ENCODE data around the gene HBG2.
A peak's percentile ranks its signal among the peaks of the same experiment; 100 is the strongest.
"Not testable (repeated sequence)": the region's sequence is repeated elsewhere in the genome, so short reads cannot be mapped to it uniquely, and the experiment has no call there.

The HBG2 gene

DNA sequence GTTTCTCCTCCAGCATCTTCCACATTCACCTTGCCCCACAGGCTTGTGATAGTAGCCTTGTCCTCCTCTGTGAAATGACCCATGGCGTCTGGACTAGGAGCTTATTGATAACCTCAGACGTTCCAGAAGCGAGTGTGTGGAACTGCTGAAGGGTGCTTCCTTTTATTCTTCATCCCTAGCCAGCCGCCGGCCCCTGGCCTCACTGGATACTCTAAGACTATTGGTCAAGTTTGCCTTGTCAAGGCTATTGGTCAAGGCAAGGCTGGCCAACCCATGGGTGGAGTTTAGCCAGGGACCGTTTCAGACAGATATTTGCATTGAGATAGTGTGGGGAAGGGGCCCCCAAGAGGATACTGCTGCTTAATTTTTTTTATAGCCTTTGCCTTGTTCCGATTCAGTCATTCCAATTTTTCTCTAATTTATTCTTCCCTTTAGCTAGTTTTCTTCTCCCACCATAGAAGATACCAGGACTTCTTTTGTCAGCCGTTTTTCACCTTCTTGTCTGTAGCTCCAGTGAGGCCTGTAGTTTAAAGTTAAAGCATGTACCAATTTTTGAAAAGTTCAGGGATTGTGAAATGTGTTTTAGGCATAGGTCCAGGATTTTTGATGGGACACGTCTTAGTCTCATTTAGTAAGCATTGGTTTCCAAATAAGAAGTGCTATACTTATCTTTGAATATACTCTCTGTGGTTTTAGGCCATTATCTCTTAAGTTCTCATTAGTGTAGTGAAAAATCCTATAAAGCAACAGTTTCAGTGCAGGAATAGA lies at the start of gene HBG2:
HBG2 (minus strand) TSS at position 136 of the 768 bp plus-strand sequence; CDS start at position 83, 53 bp downstream.
- not testable (repeated sequence) for DNase-seq

GRCh38 chr11:5304046-5304445 lies 49.5 kb upstream of the HBG2 start:
- DNase-seq = no peak

- DNase-seq = no peak
Observed at GRCh38 chr11:5303626-5304025, 49.0 kb upstream of the HBG2 start.

GRCh38 chr11:5301846-5302245 lies 47.3 kb upstream of the HBG2 start, which contains the start of gene OR51B4:
Gene OR51B4, minus strand, starts transcription at chr11:5301946. Its CDS starts 0 bp downstream, at chr11:5301946.
- no peak for DNase-seq

- DNase-seq = no peak
Observed at GRCh38 chr11:5300251-5300650, 45.7 kb upstream of the HBG2 start.

DNA sequence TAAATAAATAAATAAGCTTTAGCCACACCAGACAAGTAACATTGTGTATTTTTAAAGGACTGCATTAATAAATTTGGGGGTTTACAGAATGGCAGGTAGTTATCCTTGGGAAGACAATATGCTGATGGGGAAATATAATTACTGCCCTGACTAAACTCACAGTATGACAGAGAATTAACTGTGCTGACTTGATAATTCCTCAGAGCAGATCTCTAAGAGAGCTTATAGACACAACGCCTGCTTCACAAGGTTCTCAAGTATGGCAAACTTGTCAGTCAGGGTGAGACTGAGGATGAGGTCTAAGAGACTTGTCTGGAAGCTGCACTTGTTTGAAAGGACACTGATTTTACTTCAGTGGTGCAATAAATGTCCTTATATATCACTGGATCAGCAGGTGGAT lies 43.9 kb upstream of the HBG2 start:
- no peak for DNase-seq

- DNase-seq = no peak
Observed at GRCh38 chr11:5297721-5298323, 43.2 kb upstream of the HBG2 start.

DNA sequence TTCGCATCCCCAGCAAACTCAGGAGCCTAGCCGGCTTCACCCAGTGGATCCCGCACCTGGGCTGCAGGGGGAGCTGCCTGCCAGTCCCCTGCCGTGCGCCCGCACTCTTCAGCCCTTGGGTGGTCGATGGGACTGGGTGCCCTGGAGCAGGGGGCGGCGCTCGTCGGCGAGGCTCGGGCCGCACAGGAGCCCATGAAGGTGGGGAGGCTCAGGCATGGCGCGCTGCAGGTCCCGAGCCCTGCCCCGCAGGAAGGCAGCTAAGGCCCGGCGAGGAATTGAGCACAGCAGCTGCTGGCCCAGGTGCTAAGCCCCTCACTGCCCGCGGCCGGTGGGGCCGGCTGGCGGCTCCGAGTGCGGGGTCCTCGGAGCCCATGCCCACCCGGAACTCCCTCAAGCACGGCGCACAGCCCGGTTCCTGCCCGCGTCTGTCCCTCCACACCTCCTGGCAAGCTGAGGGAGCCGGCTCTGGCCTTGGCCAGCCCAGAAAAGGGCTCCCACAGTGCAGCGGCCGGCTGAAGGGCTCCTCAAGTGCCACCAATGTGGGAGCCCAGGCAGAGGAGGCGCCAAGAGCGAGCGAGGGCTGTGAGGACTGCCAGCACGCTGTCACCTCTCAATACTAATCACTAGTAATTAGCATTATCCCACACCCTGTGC lies 39.9 kb upstream of the HBG2 start:
- not testable (repeated sequence) for DNase-seq

DNA sequence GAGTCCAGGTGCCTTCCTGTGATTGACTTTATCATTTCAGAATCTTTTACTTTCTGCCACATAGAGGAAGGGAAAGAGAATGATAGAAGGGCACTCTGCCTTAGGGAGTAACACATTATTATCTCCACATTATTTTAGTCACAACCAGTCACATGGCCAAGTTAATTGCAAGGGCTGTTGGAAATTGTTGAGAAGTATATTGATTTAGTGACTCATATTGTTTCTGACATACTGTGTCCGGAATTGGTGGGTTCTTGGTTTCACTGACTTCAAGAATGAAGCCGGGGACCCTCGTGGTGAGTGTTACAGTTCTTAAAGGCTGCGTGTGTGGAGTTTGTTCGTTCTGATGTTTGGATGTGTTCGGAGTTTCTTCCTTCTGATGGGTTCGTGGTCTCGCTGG lies 38.4 kb upstream of the HBG2 start:
- no peak for DNase-seq

DNA sequence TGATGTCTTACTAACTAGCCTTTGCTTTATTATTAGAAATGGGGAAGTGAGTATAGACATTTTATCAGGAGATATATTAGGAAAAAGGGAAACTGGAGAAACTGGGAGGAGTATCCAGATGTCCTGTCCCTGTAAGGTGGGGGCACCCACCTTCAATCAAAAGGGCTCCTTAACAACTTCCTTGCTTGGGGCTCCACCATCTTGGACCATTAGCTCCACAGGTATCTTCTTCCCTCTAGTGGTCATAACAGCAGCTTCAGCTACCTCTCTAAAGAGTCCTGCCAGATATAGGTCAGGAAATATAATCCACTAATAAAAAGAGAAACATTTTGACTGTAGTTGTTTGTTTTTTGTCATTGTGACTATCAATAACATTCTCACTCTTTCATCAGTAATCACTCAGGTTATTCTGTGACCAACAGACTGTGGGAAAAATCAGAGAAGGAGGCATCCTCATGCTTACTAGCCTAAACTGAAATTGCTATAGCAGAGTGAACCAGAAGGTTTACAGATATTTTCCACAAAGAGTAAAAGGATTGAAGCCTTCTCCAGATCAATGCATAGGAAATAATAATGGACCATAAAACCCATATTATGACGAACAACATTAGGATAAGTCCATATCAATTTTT lies 36.7 kb upstream of the HBG2 start:
- peak; percentile 23 for DNase-seq

DNA sequence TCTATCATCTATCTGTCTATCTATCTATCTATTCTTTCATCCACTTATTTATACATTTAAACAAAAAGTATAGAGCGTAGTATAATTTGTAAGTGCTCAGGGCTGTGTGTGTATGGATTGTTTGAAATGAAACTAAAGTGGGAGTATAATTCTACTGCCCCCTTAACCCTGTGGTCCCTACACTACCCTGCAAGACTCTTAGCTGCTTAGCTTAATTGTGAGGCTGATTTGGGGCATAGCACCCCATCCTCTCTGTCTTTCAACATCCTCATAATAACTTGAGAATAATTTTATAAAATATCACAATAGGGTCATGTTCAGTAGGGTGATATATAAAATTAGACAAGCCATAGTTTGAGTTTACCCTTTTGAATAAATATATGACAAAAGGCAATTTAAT lies 35.5 kb upstream of the HBG2 start:
- DNase-seq = no peak

DNA sequence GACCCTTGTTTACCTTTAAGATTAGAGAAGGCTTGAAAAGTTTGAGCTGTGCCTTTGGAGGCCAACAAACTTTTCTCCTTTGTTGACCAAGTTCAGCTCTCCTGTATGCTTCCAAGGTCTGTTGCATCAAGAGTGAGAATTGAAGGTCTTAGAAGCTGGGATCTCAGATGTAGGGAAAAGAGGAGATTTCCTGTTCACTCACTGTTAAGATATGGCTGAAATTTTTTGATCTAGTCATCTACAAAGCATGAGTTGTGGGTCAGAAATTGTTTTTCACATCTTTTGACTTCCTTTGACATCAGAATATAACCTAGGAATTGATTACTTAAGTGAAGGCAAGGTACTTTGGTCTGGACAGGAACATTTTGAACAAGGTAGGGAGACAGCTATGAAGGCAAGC lies 35.1 kb upstream of the HBG2 start:
- no peak for DNase-seq

DNA sequence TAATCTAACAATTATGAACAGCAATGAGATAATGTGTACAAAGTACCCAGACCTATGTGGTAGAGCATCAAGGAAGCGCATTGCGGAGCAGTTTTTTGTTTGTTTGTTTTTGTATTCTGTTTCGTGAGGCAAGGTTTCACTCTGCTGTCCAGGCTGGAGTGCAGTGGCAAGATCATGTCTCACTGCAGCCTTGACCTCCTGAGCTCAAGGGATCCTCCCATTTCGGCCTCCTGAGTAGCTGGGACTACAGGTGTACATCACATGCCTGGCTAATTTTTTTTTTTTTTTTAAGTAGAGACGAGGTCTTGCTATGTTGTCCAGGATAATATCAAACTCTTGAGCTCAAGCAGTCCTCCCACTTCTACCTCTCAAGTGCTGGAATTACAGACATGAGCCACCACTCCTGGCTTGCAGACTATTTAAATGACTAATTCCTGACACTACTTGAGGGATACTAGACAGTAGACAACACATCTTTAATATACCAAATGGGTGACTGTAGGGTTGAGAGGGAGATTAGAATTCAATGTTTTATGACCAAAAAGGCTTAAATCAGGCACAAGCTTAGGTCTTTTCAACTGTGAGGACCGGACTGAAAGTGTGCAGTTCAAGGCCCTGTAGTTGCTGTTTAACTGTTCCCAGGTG lies 34.4 kb upstream of the HBG2 start:
- no peak for DNase-seq

DNA sequence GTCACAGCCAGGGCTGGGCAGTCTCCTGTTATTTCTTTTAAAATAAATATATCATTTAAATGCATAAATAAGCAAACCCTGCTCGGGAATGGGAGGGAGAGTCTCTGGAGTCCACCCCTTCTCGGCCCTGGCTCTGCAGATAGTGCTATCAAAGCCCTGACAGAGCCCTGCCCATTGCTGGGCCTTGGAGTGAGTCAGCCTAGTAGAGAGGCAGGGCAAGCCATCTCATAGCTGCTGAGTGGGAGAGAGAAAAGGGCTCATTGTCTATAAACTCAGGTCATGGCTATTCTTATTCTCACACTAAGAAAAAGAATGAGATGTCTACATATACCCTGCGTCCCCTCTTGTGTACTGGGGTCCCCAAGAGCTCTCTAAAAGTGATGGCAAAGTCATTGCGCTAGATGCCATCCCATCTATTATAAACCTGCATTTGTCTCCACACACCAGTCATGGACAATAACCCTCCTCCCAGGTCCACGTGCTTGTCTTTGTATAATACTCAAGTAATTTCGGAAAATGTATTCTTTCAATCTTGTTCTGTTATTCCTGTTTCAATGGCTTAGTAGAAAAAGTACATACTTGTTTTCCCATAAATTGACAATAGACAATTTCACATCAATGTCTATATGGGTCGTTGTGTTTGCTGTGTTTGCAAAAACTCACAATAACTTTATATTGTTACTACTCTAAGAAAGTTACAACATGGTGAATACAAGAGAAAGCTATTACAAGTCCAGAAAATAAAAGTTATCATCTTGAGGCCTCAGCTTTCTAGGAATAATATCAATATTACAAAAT lies 33.7 kb upstream of the HBG2 start:
- DNase-seq = no peak

DNA sequence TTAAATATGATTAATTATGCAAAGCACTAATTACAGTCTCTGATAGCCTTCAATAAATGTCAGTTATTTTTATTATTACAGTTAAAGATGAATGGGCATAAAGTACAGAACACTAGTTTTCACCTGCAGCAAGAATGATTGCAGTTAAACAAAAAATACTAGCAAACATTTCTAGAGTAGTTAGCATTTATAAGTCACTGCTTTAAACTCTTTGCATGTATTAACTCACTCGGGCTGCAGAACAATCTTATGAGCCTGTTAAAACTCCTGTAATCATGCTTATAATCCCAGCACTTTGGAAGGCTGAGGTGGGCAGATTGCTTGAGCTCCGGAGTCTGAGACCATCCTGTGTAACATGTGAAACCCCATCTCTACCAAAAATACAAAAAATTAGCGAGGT lies 32.3 kb upstream of the HBG2 start:
- no peak for DNase-seq

DNA sequence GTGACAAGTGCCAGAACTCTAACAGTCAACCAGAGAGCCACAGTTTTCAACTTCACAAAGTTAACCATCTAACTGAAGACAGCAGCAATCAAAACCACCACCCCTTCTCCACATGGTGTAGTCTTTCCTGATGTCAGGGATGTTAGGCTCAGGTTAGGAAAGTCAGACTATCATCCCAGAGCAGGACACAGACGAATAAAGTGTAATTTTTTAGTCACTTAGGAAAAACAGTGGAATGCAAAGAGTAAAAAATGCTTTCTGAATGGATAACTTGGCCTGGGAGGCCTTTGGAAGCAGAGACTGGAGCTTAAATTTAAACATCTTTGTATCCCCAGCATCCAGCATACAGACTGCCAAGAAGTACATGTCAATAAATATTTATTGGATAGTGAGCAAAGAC lies 31.8 kb upstream of the HBG2 start:
- no peak for DNase-seq

DNA sequence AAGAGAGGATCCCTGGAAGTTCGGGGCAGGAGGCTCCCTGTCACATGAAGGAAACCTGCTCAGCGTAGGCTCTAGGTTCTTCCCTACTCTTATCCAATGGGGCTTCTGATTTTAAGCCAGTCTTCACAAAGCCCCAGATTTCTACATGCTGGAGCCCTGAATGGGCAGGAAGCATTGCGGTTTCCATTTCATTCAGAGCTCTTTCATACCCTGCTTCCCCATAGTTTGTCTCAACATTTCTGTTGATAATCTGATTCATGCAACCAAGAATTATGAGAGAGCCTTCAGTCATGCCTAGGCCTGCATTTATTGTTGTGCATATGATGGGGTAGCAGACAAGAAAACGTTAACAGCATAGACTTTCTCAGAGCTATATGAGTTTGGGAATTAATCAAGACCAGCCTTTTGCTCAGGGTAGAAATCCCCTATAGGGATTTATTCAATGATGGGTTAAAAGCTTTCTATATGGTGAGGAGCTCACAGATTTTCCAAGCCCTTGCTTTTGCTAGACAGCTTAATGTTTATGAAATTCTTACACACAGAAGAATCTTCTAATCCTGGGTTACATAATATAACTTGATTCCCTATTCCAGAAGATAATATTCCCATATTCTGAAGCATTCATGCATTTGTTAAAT lies 31.2 kb upstream of the HBG2 start:
- DNase-seq = no peak

DNA sequence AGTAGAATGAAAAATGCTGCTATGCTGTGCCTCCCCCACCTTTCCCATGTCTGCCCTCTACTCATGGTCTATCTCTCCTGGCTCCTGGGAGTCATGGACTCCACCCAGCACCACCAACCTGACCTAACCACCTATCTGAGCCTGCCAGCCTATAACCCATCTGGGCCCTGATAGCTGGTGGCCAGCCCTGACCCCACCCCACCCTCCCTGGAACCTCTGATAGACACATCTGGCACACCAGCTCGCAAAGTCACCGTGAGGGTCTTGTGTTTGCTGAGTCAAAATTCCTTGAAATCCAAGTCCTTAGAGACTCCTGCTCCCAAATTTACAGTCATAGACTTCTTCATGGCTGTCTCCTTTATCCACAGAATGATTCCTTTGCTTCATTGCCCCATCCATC lies 30.1 kb upstream of the HBG2 start:
- no peak for DNase-seq

GRCh38 chr11:5283882-5284281 lies 29.3 kb upstream of the HBG2 start:
- DNase-seq = no peak

DNA sequence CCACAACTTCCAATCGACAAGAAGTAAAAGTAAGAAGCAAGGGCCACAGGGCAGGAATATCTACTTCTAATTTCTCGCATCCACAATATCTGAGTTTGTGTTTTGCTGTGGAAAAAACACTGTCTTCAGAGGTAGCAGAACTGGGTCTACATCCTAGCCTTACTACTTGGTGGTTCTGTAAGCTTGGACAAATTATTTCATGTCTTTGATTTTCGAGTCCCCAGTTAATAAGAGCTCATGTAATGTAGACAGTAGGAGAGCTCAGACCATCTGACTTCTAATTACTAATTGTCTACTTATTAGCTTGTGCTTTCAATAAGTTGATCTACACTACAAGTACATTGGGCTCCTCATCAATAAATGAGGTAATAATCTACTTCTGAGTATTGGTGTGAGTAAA lies 28.5 kb upstream of the HBG2 start:
- no peak for DNase-seq

- DNase-seq = no peak
Observed at GRCh38 chr11:5282628-5283027, 28.0 kb upstream of the HBG2 start.

DNA sequence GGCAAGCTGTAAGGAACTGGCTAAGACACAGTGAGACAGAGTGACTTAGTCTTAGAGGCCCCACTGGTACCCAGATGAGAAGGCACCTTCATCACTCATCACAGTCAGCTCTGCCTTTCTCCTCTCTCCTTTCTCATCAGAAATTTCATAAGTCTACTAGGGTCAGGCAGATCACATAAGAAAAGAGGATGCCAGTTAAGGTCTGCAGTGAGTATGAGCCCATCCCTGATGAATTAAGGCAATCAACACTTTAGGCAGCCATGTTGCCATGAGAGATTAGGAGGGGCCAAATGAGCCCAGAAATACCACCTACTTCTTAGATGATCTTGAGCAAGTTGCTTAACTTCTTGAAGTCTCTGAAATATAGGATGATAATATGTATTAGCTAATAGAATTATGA lies 27.0 kb upstream of the HBG2 start:
- DNase-seq = no peak
